HepG2 (cell line): ENCODE measurements around the gene SLC22A4. TPM values are rescaled to one million over a fixed set of nuclear protein-coding genes. Genes with fewer than 3 reads are reported as not detected.

Experiments
- ATAC-seq: fragments of 200-7000 bp; cut with Tn5 transposase; 3 replicates; pipeline ENCODE4 v1.9.1; 2020; ENCODE audit warnings: mild to moderate bottlenecking, moderate library complexity
- BruUV-seq: library from RNA; stranded (reverse); fragments of 400-500 nt; replicated peaks from 2 replicates; lab custom pipeline; 2021; lab: Mats Ljungman, UMichigan
- CTCF ChIA-PET: fragments of 300-600 bp; formaldehyde crosslinking; extraction: SDS; loops from one replicate; lab custom pipeline; 2021; ENCODE audit warnings: low total read pairs, inconsistent platforms, low intra/inter-chr PET ratio; lab: Yijun Ruan, JAX
- POLR2A ChIA-PET: fragments of 350-600 bp; sonication (Branson Sonifier 250); formaldehyde crosslinking; loops from one replicate; lab custom pipeline; 2020; ENCODE audit warnings: antibody characterized with exemption, inconsistent platforms; lab: Yijun Ruan, JAX
- DNase-seq: peaks from one replicate; pipeline ENCODE4 v3.0.0-alpha.2; 2015; ENCODE audit warnings: low spot score
- FAIRE-seq: peaks from 3 replicates; lab custom pipeline; 2011; peaks lifted over from hg19 to GRCh38; lab: Jason Lieb, UNC
- H2AFZ ChIP-seq: one replicate; pipeline ENCODE4 v1.6.1; 2011; ENCODE audit warnings: low read length, inconsistent platforms
- H3K27ac ChIP-seq: fragments of 300-600 bp; 3 replicates; pipeline ENCODE4 v1.8.0; 2011; ENCODE audit warnings: mixed run types, mild to moderate bottlenecking, mixed read lengths, low read length, inconsistent platforms; ENCODE audit not compliant: insufficient read depth; ENCODE audit errors: extremely low read length
- H3K27me3 ChIP-seq, 2 experiments: fragments of 200-600 bp in 1 of 2; 2 replicates in 1 of 2; 3 replicates in 1 of 2; pipeline versions ENCODE4 v1.6.0 to v1.8.0; 2011; ENCODE audit warnings: low read length in 2 of 2, mild to moderate bottlenecking in 2 of 2, moderate library complexity in 2 of 2, inconsistent platforms in 1 of 2; ENCODE audit not compliant: insufficient read depth in 2 of 2, control insufficient read depth in 1 of 2
- H3K36me3 ChIP-seq, 2 experiments: fragments of 200-600 bp in 1 of 2; replicated peaks in 1 of 2; 2 replicates in 1 of 2; 3 replicates in 1 of 2; pipeline versions ENCODE4 v1.5.1 to v1.8.0; 2011; ENCODE audit warnings: low read length in 2 of 2, inconsistent platforms in 1 of 2; ENCODE audit not compliant: insufficient read depth in 2 of 2, control insufficient read depth in 1 of 2
- H3K4me1 ChIP-seq: 2 replicates; pipeline ENCODE4 v1.5.1; 2012; ENCODE audit warnings: low read length, inconsistent platforms; ENCODE audit not compliant: insufficient read depth
- H3K4me2 ChIP-seq: 2 replicates; pipeline ENCODE4 v1.6.0; 2011; ENCODE audit warnings: low read depth, low read length, inconsistent platforms
- H3K4me3 ChIP-seq, 3 experiments: fragments of 200-600 bp in 1 of 3; sonication (generic), shearing (Covaris generic) in 1 of 3; replicated peaks in 1 of 3; 2 replicates each; pipeline ENCODE4 v1.5.1; 2011 to 2016; ENCODE audit warnings: low read length in 3 of 3, inconsistent platforms in 2 of 3, low read depth in 2 of 3, mild to moderate bottlenecking in 2 of 3, control low read depth in 1 of 3, mixed read lengths in 1 of 3; ENCODE audit not compliant: insufficient read depth in 1 of 3
- H3K79me2 ChIP-seq: one replicate; pipeline ENCODE4 v1.6.1; 2011; ENCODE audit warnings: low read length, inconsistent platforms; ENCODE audit not compliant: insufficient read depth
- H3K9ac ChIP-seq: 2 replicates; pipeline ENCODE4 v1.6.0; 2011; ENCODE audit warnings: mild to moderate bottlenecking, low read depth, low read length, inconsistent platforms; ENCODE audit not compliant: insufficient read depth
- H3K9me3 ChIP-seq: 2 replicates; pipeline ENCODE4 v1.5.1; 2012; ENCODE audit warnings: mild to moderate bottlenecking, low read length
- H4K20me1 ChIP-seq: 2 replicates; pipeline ENCODE4 v1.6.0; 2011; ENCODE audit warnings: inconsistent platforms, mild to moderate bottlenecking, low read length, moderate library complexity; ENCODE audit not compliant: insufficient read depth
- FOXP1 ChIP-seq, 2 experiments: fragments of 450-650 bp in 1 of 2; IDR thresholded peaks; 2 replicates each; pipeline ENCODE4 v1.6.1; 2017 to 2018; ENCODE audit warnings: antibody characterized with exemption in 1 of 2
- MEF2D ChIP-seq: sonication (generic); formaldehyde crosslinking; IDR thresholded peaks from 2 replicates; pipeline ENCODE4 v1.5.1; 2020; ENCODE audit warnings: mild to moderate bottlenecking, missing genetic modification reagents
- RARA ChIP-seq: IDR thresholded peaks from 2 replicates; pipeline ENCODE4 v1.6.1; 2016; ENCODE audit warnings: missing genetic modification reagents, missing compliant biosample characterization
- RXRB ChIP-seq: IDR thresholded peaks from 2 replicates; pipeline ENCODE4 v1.6.1; 2016; ENCODE audit warnings: borderline replicate concordance, missing genetic modification reagents, missing compliant biosample characterization
- SKI ChIP-seq: fragments of 450-650 bp; IDR thresholded peaks from one replicate; pipeline ENCODE4 v1.6.1; 2018; ENCODE audit warnings: mild to moderate bottlenecking; ENCODE audit not compliant: partially characterized antibody
- SOX13 ChIP-seq, 3 experiments: fragments of 450-650 bp in 1 of 3; sonication (generic) in 1 of 3; formaldehyde crosslinking in 1 of 3; IDR thresholded peaks in 2 of 3; conservative IDR thresholded peaks in 1 of 3; 2 replicates each; pipeline versions ENCODE4 v1.5.0 to v1.6.1; 2016 to 2020; ENCODE audit warnings: antibody characterized with exemption in 1 of 3, mild to moderate bottlenecking in 1 of 3, missing compliant biosample characterization in 1 of 3, missing genetic modification reagents in 1 of 3, moderate library complexity in 1 of 3
- SOX6 ChIP-seq, 2 experiments: fragments of 450-650 bp in 1 of 2; sonication (generic) in 1 of 2; formaldehyde crosslinking in 1 of 2; IDR thresholded peaks; 2 replicates each; pipeline versions ENCODE4 v1.4.0 to v1.6.1; 2017 to 2020; ENCODE audit warnings: antibody characterized with exemption in 1 of 2, mild to moderate bottlenecking in 1 of 2, missing genetic modification reagents in 1 of 2
- ZBTB43 ChIP-seq: sonication (generic); formaldehyde crosslinking; conservative IDR thresholded peaks from 2 replicates; pipeline ENCODE4 v1.4.0; 2020; ENCODE audit warnings: missing genetic modification reagents
- ZFY ChIP-seq: sonication (generic); formaldehyde crosslinking; IDR thresholded peaks from 2 replicates; pipeline ENCODE4 v1.4.0; 2020; ENCODE audit warnings: missing genetic modification reagents
- ZNF263 ChIP-seq: sonication (generic); formaldehyde crosslinking; IDR thresholded peaks from 2 replicates; pipeline ENCODE4 v1.4.0; 2020; ENCODE audit warnings: missing genetic modification reagents
- ZNF282 ChIP-seq: fragments of 450-650 bp; IDR thresholded peaks from 2 replicates; pipeline ENCODE4 v1.6.1; 2018; ENCODE audit not compliant: partially characterized antibody
- ZNF367 ChIP-seq: sonication (generic); formaldehyde crosslinking; IDR thresholded peaks from 2 replicates; pipeline ENCODE4 v1.4.0; 2020; ENCODE audit warnings: missing genetic modification reagents, borderline replicate concordance
- WGBS: methylation state at CpG from one replicate; pipeline ENCODE4 v1.1.6; 2017; ENCODE audit warnings: low lambda C conversion rate; 5-methylcytosine and 5-hydroxymethylcytosine counted together
- in situ Hi-C: cut with HindIII; loops from 2 replicates; pipeline ENCODE4 v1.10.0; 2017; ENCODE audit warnings: low pct_unique_long_range_greater_than_20kb; ENCODE audit not compliant: extremely low pct_ligation_motif_present
- intact Hi-C: fragments of 100-400 bp; cut with micrococcal nuclease; formaldehyde crosslinking; loops from one replicate; pipeline ENCODE4 v1.10.0; 2022; ENCODE audit not compliant: unreplicated experiment
- polyA plus RNA-seq, 8 experiments: library from polyadenylated mRNA; depleted of rRNA in 3 of 8; stranded (reverse) in 7 of 8; unstranded in 1 of 8; fragments of >200 nt; fragmentation: Illumina TruSeq in 4 of 8; extraction: Trizol in 4 of 8; gene quantifications; 2 replicates each; pipeline versions ENCODE4 v1.2.1 to v1.2.3, GENCODE V29; 2011 to 2016; ENCODE audit warnings: low read depth in 4 of 8, missing spikeins in 1 of 8, mixed read lengths in 1 of 8; ENCODE audit not compliant: insufficient read depth in 1 of 8
- total RNA-seq, 5 experiments: library from RNA; depleted of rRNA; stranded (reverse); fragments of >200 nt; fragmentation: Illumina TruSeq; extraction: Trizol; gene quantifications; 2 replicates each; pipeline ENCODE4 v1.2.3, GENCODE V29; 2016; ENCODE audit warnings: low read depth in 1 of 5
- TF ChIP-seq, protein P1 (sequence below): sonication (generic); formaldehyde crosslinking; IDR thresholded peaks from 2 replicates; pipeline ENCODE4 v1.4.0; 2020; ENCODE audit warnings: missing genetic modification reagents, low read depth, mild to moderate bottlenecking, borderline replicate concordance
- TF ChIP-seq, protein P2 (sequence below): IDR thresholded peaks from 2 replicates; pipeline ENCODE4 v1.4.0; 2020; ENCODE audit warnings: mild to moderate bottlenecking, missing genetic modification reagents

The SLC22A4 gene
- total and polyA plus RNA-seq, 2 of the 13 experiments (the other 11 are each of a cell fraction or from before 2014, with no cell fraction given), result 0.33 to 0.62 TPM

- TF ChIP-seq ZBTB43, result no peak
- TF ChIP-seq, protein P1, sequence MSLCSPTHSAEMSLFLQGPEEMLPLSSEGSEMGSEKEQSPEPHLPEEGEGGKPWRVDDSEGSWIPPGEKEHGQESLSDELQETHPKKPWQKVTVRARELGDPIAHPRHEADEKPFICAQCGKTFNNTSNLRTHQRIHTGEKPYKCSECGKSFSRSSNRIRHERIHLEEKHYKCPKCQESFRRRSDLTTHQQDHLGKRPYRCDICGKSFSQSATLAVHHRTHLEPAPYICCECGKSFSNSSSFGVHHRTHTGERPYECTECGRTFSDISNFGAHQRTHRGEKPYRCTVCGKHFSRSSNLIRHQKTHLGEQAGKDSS (CRISPR knock-in tag), result no peak
- TF ChIP-seq ZFY (CRISPR knock-in tag), result no peak
- no peak for TF ChIP-seq ZNF282
Observed at GRCh38 chr5:132389585-132390286, 95.5 kb downstream of the SLC22A4 start (continued).

- no TSS peak for BruUV-seq
- FAIRE-seq, result no peak
- Histone ChIP-seq H3K27ac (no peak overlapping the region), H3K9me3 (no peaks in the 10 kb centered on the region), H3K27me3 (no peaks in the 10 kb centered on the region), H3K4me1 (peaks cover 36% of the 10 kb centered on the region), H4K20me1 (no peaks in the 10 kb centered on the region), H3K79me2 (no peaks in the 10 kb centered on the region), H3K4me3 (no peak overlapping the region), H3K4me2 (no peak overlapping the region), H3K36me3 (peaks cover 3 to 4% of the 10 kb centered on the region in 2 experiments; a peak in 4 of 5 replicates), H2AFZ (no peak overlapping the region), H3K9ac (no peak overlapping the region)
- intact Hi-C loops, result no loop called here
- POLR2A ChIA-PET, result no interaction called here
- no peak for ATAC-seq
- no peak for DNase-seq
- WGBS, result 55% methylated on average over 5 of the region's 5 CpGs
- CTCF ChIA-PET, result no interaction called here
- in situ Hi-C loops, result loop anchor here (25.0 kb wide), 1 partner anchor 271 kb away; the partner anchor contains the start of genes IL13 and IL4
- TF ChIP-seq ZNF367 (CRISPR knock-in tag), result no peak
- TF ChIP-seq ZNF263 (CRISPR knock-in tag), result peak; percentile 54; the same call in 1 of the 2 replicates
- peak; percentile 26 for TF ChIP-seq SKI
- TF ChIP-seq RARA (CRISPR knock-in tag), result peak; percentile 86
- TF ChIP-seq SOX13 (IDR thresholded peaks at IDR 0.05), result no peak
- peak in 1 of 2 experiments; percentile 51; a peak in 1 of 4 replicates for TF ChIP-seq SOX13 (CRISPR knock-in tag; conservative IDR thresholded peaks at IDR 0.05 in 1 of 2, IDR thresholded peaks at IDR 0.05 in 1 of 2)
- peak; percentile 76 for TF ChIP-seq MEF2D (CRISPR knock-in tag)
- no peak for TF ChIP-seq SOX6 (IDR thresholded peaks at IDR 0.05)
- peak; percentile 32; the same call in 1 of the 2 replicates for TF ChIP-seq SOX6 (CRISPR knock-in tag; IDR thresholded peaks at IDR 0.05)
- peak; percentile 17; the same call in 1 of the 2 replicates for TF ChIP-seq RXRB
- no peak for TF ChIP-seq FOXP1 (IDR thresholded peaks at IDR 0.05)
- TF ChIP-seq FOXP1 (CRISPR knock-in tag; IDR thresholded peaks at IDR 0.05), result peak; percentile 67; the same call in 1 of the 2 replicates
- TF ChIP-seq, protein P2, sequence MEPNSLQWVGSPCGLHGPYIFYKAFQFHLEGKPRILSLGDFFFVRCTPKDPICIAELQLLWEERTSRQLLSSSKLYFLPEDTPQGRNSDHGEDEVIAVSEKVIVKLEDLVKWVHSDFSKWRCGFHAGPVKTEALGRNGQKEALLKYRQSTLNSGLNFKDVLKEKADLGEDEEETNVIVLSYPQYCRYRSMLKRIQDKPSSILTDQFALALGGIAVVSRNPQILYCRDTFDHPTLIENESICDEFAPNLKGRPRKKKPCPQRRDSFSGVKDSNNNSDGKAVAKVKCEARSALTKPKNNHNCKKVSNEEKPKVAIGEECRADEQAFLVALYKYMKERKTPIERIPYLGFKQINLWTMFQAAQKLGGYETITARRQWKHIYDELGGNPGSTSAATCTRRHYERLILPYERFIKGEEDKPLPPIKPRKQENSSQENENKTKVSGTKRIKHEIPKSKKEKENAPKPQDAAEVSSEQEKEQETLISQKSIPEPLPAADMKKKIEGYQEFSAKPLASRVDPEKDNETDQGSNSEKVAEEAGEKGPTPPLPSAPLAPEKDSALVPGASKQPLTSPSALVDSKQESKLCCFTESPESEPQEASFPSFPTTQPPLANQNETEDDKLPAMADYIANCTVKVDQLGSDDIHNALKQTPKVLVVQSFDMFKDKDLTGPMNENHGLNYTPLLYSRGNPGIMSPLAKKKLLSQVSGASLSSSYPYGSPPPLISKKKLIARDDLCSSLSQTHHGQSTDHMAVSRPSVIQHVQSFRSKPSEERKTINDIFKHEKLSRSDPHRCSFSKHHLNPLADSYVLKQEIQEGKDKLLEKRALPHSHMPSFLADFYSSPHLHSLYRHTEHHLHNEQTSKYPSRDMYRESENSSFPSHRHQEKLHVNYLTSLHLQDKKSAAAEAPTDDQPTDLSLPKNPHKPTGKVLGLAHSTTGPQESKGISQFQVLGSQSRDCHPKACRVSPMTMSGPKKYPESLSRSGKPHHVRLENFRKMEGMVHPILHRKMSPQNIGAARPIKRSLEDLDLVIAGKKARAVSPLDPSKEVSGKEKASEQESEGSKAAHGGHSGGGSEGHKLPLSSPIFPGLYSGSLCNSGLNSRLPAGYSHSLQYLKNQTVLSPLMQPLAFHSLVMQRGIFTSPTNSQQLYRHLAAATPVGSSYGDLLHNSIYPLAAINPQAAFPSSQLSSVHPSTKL, result peak; percentile 50
Observed at GRCh38 chr5:132391247-132391646, 97.1 kb downstream of the SLC22A4 start.
